Germinal center (tissue), 1 donor: ENCODE measurements around the gene SH3RF1.
"Not testable (repeated sequence)": the region's sequence is repeated elsewhere in the genome, so short reads cannot be mapped to it uniquely, and the experiment has no call there.

Experiments used
- DNase-seq: peaks from one replicate; pipeline ENCODE4 v3.0.0; 2012; ENCODE audit warnings: mixed read lengths, low spot score

SH3RF1 gene

DNA sequence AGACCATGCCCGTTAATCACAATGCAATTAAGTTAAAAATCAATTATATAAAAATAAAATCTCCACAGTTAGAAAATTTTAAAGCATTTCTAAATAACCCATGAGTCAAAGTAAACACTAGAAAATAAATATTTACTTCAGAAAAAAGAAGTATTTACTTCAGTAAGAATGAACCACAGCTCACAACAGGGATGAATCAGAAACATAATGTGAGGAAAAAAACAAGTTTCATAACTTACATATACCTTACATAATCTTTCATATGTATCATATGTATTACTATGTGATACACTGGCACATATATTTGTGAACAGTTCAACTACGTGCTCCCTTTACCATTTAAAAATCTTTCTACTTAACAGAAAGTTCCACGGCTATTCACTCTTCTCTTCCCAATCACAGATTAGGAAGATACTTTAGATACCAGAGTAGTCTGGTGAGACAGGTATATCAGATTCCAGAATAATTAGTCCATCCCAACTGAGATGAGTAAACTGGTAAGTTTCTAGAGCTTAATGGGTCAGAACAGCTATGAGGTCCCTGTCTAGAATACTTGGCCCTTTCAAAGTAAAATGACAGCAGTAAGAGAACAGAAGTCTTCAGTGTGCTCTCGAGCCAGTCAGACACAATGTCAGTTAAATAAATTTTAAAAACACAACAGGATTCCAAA, 70.3 kb downstream of the SH3RF1 start:
- DNase-seq: no peak

DNA sequence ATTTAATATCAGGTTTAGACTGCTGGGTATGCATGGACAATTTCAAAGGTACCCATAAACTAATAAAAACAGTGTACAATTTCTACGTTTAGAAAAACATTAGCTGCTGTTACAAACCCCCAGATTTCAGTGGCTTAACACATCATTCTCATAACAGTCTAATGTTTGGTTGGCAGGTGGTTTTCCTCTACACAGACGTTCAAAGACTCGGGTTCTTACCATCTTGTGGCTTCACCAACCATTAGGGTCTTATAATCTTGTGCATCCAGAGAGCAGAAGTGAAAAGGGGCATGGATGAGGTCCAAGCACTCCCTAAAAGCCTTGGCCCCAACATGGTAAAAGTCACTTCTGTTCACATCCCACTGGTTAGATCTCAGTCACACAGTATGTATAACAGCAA, 71.6 kb downstream of the SH3RF1 start:
- DNase-seq: no peak

DNA sequence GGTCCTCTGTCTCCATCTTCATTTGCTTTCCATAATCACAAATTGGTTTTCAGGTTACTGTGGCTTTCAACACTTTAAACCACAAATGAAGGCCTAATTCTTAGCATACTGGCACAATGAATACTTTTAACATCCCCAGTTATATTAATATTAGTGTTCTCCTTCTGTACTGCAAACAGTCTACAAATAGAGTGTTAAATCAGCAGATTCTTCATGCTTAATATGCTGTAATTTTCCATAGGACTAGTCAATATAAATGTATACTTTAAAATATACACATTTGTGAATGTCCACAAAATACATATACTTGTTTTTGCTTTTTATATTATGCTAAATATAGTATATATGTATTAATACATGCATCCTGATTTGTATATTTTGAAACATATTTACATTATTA, 72.6 kb downstream of the SH3RF1 start:
- no peak for DNase-seq

DNA sequence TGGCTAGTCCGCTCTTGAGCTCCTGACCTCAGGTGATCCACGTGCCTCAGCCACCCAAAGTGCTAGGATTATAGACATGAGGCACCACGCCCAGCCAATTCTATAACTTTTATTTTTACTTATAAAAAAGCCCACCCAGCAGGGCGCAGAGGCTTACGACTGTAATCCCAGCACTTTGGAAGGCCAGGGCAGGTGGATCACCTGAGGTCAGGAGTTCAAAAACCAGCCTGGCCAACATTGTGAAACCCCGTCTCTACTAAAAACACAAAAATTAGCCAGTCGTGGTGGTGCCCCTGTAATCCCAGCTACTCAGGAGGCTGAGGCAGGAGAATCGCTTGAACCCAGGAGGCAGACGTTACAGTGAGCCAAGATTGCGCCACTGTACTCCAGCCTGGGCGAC, 73.5 kb downstream of the SH3RF1 start:
- not testable (repeated sequence) for DNase-seq

DNA sequence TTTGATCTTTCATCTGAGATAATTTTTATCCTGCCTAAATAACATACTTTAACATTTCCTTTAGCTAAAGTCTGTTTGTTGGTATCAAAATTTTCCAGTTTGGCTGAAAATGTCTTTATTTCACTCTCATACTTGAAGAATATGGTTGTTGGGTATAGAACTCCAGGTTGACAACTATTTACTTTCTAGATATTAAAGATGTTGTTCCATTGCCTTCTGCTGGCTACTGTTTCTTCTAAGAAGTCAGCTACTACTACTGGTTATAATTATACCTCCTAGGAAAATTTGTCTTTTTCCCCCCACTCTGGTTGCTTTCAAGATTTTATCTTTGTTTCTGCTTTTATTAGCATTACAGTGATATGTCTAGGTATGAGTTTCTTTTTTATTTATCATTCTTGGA, 75.7 kb downstream of the SH3RF1 start:
- DNase-seq: no peak

DNA sequence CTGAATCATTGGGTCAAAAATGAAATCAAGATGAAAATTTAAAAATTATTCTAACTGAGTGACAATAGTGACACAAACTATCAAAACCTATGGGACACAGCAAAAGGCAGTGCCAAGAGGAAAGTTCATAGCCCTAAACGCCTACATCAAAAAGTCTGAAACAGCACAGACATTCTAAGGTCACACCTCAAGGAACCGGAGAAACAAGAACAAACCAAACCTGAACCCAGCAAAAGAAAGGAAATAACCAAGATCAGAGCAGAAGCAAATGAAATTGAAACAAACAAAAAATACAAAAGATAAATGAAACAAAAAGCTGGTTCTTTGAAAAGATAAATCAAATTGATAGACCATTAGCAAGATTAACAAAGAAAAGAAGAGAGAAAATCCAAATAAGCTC, 80.8 kb downstream of the SH3RF1 start:
- DNase-seq: not testable (repeated sequence)

DNA sequence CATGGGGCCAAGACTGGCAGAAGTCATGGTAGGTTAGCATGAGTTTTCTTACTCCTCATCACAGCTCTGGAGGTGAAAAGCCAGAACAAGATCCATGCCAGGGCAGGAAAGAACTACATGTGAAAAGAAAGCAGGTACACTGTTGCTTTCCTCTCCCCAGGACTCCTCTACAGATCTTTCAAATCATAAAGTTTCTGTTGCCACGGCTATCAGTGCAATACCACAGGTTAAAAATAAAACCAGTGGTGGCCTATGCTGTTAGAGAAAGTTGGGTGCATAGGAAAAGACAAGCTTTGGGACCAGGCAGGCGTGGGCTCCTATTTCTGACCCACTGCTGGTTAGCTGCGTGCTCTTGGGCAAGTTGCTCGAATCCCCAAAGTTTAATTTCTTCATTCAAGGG, 81.4 kb downstream of the SH3RF1 start:
- no peak for DNase-seq

DNA sequence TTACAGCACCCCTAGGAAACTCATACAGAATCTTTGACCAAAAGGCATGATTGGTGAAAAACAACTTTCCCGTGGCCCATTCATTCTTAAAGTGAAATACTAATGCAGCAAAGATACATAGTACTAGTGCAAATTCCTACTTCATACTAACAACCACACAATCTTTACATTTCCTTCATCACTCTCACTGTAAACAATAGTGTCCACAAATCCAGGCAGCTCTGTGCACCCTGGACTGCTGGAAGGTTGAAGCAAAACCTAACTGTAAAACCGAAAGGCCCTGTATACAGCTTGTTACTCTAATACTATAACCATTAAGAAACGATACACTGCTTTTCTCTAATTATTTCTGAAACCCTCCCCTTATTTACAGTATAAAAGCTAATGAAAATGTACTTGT, 82.6 kb downstream of the SH3RF1 start:
- DNase-seq: no peak

DNA sequence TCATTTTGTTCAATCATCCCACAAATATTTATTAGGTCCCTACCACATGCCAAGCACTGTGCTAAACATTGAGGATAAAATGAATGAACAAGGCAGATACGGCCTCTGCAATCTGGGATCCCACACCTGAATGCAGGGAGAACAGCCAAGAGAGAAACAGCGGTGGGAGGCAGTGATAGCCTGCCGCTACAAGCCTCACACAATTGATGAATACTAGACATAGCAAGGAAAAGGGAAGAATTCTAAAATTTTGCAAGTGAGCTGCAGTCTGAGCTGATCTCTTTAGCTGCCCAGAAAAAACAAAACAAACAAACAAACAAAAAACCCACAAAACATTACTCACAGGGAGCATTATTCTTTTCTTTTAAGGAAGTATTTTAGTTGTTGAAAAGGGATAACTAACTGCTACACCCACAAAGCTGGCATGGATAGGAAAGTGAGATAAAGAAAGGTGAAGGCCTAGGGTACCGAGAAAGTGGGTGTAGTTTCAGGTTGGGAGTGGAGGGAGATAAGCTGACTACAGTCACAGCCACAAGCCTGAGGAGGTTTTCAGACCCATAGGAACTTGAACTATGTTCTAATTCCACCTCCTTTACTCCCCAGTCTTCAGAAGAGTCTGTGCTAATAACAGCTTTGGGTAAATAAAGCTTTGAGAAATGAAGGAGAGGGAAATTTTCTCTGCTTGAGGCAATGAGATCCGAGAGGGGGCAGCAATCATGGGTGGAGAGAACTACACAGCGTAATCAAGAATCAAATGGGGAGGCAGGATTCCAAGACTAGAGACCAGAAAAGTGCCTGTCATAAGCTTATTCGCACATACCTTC, 85.4 kb downstream of the SH3RF1 start:
- no peak for DNase-seq

DNA sequence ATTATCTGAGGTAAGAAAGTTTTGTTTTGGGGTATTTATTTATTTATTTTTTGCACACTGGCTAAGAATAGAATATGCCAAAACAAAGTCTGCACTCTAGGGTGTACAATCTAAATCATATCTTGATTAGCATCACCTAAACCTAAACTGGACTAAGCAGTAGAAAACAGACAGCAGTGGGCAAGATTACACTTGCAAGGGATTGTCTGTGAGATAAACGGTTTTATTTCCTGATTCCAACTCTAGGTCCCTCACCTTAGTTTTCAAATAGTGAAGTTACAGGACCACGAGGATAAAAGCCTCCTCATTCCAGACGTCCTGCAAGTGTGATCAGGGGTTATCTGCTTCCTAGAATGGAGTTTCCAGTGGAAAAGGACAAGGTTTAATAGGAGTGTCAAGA, 86.1 kb downstream of the SH3RF1 start:
- no peak for DNase-seq

DNA sequence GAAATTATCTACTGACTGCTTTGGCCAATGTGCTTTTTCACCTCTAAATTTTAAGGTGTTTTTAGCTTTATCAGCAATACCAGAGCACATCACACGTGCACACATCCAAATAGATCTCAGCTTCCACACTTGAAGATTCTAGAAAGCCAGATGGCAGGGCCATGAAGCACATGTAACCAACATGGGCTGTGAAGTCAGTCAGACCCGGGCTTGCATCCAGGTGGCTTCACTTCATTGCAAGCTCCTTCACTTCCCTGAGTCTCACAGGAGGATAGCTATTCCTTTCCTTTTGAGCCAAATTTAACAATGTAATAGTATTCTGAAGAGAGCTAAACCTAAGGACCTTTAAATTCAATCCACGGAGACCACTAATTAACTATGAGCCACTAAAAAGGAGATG, 86.5 kb downstream of the SH3RF1 start:
- no peak for DNase-seq

DNA sequence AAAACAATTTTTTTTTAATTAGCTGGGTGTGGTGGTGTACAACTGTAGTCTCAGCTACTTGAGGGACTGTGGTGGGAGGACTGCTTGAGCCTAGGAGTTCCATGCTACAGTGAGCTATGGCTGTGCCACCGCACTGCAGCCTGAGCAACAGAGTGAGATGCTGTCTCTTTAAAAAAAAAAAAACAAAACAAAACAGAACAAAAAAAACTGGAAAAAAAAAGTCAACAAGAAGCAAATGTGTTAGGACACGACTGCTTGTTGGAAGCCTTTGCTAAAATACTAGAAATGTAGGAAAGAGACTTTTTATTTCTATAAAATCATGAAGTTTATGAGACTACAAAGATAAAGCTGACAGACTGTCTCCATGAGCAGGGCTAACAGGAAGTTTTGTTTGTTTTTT, 87.2 kb downstream of the SH3RF1 start:
- no peak for DNase-seq

DNA sequence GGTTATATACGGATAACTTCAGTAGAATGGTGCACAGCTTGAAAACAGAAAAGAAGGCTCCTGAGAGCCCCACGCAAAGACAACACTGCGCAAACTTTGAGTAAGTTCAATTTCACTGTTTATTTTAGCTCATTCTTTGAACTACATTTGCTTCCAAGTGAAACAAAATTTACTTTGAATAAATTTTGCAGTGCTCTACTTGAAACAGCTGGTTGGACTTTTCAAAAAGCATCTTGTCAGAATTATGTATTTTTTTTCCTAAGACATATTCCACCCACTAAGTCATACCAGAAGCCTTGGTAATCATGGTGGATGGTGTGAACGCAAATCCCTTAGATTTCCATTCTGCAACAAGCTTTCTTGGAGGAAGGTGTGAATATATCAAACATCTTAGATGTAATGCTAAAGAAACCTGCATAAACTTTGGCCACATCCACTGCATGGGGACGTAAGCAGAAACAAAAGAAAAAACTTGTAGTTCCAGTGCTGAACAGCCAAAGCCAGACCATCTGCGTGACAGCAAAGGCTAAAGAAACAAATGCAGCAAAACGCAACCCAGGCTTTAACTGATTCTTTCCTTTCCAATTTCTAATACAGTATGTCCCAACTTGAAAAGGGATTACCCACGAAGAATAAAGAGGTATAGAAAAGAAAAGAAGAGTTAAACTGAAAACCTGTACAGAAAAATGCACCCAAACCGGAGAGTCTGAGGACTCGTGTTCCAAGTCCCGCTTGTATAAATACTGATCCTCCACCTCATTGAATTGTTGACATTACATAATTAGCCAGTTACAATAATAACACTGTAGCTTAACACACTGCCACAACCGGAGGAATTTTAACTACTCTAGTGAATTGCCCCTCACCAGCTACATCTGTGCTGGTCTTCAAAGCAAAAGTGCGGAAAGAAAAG, 90.9 kb downstream of the SH3RF1 start:
- DNase-seq: no peak

DNA sequence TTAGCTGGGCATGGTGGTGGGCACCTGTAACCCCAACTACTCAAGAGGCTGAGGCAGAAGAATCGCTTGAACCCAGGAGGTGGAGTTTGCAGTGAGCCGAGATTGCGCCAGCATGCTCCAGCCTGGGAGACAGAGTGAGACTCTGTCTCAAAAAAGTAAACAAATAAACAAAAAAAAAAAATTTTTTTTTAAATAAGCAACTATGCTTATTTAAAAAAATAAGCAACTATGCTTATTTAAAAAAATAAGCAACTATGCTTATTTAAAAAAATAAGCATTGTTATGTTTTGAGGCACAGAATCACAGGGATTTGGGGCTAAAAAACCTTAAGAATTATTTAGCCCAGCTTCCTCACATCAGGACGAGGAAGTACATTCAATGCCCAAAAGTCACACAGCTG, 92.7 kb downstream of the SH3RF1 start:
- DNase-seq: not testable (repeated sequence)

DNA sequence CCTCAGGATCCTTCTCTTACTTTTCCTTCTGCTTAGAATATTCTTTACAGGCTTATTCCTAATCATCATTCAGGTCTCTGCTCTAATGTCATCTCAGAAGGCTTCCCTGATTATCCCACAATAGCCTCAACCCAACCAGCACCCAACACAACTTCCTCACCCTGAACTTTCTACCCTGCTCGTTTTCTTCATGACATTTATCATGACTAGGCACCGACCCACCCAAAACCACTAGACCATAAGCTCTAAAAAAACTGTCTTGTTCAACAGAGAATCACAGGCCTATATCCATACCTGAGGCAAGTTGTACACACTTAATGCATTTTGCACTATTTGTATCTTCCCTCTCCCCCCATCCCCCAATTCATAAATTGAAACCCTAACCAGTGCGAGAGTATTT, 95.3 kb downstream of the SH3RF1 start:
- DNase-seq: no peak

DNA sequence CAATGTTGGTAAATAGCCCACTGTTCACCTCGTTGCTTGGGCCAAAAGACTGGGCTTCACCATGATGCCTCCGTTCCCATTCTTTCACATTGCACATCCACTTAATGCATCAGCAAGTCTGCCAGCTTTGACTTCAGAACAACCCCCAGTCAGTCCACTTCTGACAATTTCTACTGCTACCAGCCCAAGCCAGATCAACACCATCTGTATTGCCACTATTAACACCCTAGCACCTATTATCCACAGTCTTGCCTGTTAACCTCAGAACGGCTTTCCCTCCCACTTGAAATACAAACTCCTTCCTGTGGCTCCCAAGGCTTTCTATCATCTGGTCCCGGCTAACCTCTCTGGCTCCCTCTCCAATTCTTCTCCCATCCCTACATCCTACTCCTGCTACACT, 95.7 kb downstream of the SH3RF1 start:
- no peak for DNase-seq

DNA sequence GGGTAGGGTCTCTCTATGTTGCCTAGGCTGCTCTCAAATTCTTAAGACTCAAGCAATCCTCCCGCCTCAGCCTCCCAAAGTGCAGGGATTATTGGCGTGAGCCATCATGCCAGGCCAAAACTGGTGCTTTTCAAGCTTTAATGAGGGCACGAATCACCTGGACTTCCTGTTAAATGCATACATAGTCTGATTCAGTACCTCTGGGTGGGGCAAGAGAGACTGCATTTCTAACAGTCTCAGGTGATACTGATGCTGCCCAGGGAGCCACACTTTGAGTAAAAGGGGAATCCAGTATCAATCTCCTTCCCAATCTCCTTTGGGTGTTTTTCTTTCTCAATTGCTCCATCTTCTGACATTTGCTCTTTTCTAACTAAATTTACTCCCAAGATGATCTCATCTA, 96.5 kb downstream of the SH3RF1 start:
- no peak for DNase-seq

DNA sequence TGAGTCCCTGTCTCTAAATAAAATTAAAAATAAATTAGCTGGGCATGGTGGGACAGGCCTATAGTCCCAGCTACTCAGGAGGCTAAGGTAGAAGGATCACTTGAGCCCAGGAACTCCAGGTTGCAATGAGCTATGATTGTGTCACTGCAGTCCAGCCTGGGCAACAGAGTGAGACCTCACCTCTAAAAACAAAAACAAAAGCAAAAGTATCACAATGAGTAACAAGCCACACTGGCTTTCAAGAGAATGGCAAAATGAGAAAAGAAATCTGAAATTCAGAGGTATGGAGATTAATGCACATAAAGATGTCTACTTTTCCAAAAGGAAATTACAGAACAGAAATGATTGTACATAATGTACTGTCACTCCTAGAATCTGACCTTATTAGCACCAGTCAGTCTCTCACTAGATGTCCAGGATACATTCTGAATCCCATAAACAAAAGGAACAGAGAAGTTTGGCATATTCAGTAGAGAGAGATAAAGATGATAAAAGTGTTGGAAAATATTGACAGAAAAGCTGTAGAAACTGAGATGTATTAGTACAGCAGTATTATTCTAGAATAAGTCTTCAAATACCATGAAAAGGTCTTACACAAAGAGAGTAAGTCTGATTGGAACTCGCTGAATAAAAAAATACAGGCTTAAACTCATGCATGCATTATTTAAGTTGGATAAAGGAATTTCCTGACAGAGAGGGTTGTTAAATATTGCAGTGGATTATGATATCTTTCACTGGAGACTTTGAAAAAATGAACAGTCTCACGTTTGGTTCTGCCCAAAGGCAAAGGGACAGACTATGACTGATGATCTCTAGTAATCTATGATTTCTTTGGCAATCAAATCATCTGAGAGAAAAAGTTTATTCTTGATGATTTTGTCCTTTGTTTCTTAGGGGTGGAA, 102.5 kb downstream of the SH3RF1 start:
- DNase-seq: no peak

DNA sequence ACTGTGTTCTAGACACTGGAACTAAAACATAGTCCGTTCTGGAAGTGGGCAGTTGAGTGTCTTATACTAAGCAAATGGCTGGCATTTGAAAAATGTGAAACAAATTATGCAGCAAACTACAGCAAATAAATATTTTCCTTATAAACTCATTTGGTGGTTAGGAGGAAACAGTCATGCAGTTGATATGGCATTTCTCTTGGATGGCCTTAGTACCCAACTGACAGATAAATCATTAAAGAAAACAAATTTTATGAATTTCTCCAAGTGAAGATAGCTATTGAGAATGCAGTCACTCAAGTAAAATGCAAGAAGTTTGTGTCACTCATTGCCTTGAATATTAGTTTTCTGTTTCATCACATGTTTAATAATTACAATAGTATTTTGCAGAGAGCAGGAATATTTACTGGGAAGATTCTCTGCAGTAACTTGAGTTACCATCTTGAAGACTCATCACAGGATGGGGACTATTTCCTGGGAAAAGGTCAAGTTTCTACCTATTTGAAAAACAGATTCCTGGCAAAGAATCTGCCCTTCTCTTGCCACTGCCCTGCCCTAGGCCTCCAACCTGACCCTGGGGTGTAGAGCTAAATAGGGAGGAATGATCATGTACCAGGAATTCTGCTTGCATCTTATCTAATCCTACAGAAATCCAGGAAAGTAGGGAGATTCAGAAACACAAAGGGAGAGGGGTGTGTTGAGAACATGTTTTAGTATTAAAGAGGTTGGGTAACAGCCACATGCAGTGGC, 105.9 kb downstream of the SH3RF1 start:
- DNase-seq: no peak

DNA sequence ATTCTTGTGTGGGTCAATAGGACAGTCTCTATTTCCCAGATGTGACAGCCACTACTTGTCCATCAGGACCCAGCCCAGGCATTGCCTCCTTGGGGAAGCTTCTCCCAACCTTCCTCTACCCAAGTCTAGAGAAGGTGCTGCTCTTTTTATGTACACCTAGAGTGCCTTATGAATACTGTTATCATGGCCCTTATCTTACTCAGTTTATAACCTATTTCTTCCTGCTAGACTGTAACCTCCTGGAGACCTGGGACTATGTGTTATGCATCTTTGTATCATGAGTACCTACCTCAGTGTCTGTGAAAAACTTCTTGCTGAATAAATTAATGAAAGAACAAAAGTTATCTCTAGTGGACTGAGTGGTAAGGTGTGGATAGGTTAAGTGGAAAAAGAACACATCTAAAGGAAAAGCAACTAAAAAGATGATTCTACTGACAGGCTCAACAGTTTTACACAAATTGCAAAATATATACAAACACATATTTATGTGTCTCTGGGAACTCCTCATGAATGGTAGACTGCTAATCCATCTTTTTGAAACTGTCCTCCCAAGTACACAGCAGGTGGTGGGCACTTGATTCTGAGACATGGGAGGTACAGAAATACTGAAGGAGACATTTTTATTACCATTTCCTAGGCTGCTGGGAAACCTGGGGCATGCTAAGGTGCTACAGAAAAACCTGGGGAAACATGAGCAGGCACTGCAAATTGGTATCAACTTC, 106.6 kb downstream of the SH3RF1 start:
- no peak for DNase-seq
